Fibroblast of gingiva (primary cell): ENCODE measurements around the gene RADIL.

ENCODE experiments used
- DNase-seq: peaks from one replicate; pipeline ENCODE4 v3.0.0-alpha.2; 2011; ENCODE audit warnings: low read depth

Gene RADIL

DNA sequence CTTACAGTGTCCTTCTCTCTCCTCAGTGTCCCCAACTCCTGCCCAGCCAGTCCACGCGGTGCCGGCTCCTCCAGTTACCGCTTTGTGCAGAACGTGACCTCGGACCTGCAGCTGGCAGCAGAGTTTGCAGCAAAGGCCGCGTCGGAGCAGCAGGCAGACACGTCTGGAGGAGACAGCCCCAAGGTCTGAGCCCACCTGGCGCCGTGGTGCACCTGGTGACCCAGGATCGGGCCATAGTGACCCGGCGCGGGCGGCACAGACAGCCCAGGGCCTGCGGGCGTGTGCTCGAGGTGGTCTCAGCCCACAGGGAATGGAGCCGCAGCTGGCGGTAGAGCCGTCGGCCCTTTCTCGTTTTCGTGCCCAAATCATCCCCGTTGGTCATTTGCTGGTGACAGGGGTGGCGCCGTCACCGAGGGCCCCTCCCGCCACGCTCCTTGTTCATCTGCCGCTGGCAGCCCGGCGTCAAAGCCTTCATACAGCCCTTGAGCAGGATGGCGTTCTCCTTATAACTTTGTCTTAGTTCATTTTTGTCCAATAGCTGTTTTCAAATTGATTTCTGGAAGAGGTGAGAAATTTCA is 129.0 kb downstream of the RADIL start:
- no peak for DNase-seq

- DNase-seq: peak; percentile 27
These were observed 129.7 kb downstream of the RADIL start for GRCh38 chr7:4753598-4754432.

DNA sequence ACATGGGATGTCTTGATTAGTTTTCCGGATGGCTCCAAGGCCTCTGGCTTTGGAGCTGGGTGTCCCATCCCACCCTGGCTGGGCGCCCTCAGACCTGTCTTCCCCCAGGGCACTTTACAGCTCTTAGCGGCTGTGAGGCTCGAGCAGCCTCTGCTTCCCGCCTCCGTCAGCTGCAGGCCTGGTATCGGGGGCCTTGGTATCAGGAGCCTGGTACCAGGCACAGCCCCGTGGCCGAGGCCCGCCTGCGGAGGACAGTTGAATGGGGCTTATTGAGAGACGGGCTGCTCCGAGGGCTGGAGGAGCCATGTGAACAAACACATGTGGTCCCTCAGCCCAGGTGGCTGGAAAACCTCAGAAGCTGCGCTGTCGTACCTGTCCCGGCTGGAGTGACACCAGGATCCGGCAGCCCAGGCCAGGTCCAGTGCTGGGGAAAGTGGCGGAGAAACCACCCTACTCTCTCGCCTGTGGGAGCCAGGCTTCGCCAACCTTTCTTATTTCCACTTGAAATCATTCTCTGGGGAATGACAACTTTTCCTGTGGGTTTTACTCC is 132.0 kb downstream of the RADIL start:
- no peak for DNase-seq

DNA sequence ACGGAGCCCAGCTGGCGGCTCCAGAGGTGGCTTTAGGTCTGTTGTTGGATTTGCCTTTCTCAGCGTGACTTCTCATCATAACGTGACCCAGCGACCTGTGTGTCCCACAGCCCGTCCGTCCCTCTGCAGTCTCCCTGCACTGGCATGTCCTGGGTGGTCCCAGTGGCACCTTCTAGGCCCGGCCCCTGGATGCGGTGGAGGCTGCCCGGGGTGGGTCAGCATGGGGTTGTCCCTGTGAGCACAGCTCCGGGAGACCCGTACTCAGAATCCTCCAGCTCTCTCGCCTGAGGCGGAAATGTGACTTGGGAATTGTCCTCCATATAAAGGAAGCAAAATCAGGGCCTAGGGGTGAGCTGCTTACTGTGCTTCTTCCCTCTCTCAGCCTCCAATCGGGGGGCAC is 133.7 kb downstream of the RADIL start:
- DNase-seq: no peak

DNA sequence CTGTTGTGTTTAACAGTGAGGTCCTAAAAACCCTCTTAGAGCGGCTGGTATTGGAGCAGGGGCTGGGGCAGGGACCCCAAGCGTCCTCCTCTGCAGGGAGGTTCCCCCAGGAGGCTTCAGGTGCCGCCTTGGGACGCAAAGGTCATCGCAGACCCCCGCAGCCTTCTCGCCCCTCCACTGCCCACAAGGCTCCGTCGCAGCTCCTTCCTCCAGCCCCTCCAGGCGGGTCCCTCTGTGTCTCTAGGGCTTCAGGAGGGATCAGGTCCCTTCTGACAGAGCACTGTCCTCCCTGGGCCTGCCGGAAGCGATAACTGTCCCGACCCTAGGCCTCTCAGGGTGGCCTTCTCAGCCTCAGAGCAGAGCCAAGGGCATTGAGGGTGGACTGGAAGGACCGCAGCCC is 134.2 kb downstream of the RADIL start:
- no peak for DNase-seq
